ENCODE measurements around the gene LRRC34. TPM values are rescaled to one million over a fixed set of nuclear protein-coding genes. Genes with fewer than 3 reads are reported as not detected.

The LRRC34 gene, protein sequence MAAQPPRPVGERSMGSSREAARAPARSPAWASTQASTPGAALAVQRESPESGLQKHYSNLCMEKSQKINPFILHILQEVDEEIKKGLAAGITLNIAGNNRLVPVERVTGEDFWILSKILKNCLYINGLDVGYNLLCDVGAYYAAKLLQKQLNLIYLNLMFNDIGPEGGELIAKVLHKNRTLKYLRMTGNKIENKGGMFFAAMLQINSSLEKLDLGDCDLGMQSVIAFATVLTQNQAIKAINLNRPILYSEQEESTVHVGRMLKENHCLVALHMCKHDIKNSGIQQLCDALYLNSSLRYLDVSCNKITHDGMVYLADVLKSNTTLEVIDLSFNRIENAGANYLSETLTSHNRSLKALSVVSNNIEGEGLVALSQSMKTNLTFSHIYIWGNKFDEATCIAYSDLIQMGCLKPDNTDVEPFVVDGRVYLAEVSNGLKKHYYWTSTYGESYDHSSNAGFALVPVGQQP
- under 1 TPM; 0.24 to 0.39 TPM for total RNA-seq
- long read RNA-seq = 0 reads

DNA sequence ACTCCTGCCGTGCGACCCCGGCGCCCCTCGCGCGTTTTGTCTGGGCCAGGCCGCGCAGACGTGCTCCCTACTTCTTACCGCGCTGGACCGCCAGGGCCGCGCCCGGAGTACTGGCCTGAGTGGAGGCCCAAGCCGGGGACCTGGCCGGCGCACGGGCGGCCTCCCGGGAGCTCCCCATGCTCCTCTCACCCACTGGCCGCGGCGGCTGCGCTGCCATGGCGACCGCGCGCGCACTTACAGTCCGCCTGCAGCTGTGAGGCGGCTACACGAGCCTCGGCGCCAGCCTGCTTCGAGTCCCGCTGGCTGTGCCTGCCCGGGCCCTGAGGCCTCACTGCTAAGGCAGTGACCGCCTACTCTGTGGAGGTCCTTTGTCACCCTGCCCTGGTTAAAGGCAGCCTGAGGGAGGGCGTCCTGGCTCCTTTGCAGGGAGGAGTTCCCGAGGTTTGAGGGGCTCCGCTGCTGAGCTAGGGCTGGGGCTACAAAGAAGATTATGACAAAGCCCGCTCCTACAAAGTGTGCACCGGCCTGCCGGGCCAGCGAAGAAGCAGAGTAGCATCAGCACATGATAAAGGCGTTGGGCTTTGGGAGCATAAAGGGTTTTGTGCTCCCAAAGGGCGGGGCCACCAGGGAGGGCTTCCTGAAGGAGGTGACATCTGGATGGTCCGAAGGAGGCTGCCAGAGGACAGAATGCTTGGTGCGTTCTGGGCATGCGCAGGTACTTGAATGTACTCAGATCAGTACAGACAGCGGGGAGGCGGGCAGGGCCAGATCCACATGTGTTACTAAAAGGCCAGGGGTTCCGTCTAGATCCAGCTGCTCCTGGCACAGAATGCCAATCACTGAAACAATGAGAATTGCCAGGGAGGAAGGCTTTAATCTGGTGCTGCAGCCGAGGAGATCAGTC is at the start of gene LRRC34, which contains the start of gene LRRIQ4:
Gene LRRC34, minus strand, starts transcription at position 573 of the 904 bp plus-strand sequence. Its CDS starts 356 bp downstream, at position 217.
Gene LRRIQ4, plus strand, starts transcription at position 539 of the 904 bp plus-strand sequence. CDS start 9,052 bp downstream, outside the sequence.
- peak; percentile 84 for DNase-seq
- intact Hi-C loops (cut with DNase I, micrococcal nuclease) = no loop called here

DNA sequence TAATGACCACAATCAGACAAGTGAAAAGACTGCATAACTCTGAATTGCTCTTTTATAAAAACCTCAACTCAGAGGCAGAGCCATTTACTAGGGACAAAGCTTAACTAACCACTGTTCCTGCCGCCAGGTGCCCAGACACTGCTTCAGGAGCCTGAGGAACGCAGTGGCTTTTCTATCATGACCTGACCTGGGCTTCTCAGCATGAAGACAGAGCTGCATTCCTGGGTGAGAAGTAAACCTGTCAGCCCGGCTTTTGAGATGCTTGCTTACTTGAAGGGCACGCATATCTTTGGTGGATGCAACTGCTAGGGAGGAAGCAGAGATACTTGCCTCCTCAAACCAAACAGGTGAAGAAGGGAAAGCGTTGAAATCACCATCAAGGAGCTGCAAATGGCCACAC is 49.2 kb upstream of the LRRC34 start:
- DNase-seq (no peak), ATAC-seq (no peak)
- intact Hi-C loops (cut with DNase I, micrococcal nuclease) = loop anchor here in 1 of 2 donors (10.0 kb wide), 1 partner anchor 103 kb away; the partner anchor contains the start of gene SEC62

More for the DNA sequence above, at the start of gene LRRC34, which contains the start of gene LRRIQ4:
- peak; percentile 88 for ATAC-seq

DNA sequence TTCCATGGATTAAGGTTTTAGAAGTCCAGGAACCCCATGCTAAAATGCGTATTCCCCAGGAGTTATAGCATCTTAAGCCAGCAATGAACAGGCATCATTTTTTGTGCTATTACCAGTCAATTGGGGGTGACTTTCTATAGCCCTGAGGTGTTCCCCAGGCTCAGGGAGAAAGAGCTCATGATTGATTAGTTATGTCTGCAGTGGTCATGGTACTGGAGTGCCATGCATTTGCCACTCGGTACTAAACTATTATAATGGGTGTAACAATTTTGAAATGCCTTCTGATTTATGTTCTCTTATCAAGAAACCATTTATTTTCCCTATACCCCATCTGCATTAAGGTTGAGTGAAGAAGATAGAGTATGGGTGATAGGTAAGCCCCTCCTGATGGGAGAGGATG is 45.1 kb upstream of the LRRC34 start:
- DNase-seq = no peak
- intact Hi-C loops (cut with DNase I, micrococcal nuclease) = no loop called here
- ATAC-seq = no peak

DNA sequence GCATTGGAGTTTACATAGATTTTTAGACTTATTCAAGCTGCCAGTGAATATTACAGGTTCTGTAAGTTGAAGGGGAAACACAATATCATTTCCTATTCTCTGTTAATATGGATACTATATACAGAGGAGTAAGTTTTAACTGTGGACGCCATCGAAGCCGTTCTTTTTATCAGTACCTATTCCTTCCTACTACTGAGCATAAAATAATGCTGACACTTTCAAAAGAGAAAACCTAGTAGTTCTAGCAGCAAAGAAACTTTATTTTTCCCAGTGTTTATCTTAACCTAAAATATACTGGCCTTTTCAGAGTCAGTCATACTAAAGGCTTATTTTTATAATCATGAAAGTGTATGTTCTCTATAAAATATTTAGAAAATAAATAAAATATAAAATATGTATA is 42.8 kb upstream of the LRRC34 start:
- ATAC-seq (no peak), DNase-seq (no peak)
- intact Hi-C loops (cut with DNase I, micrococcal nuclease) = no loop called here

DNA sequence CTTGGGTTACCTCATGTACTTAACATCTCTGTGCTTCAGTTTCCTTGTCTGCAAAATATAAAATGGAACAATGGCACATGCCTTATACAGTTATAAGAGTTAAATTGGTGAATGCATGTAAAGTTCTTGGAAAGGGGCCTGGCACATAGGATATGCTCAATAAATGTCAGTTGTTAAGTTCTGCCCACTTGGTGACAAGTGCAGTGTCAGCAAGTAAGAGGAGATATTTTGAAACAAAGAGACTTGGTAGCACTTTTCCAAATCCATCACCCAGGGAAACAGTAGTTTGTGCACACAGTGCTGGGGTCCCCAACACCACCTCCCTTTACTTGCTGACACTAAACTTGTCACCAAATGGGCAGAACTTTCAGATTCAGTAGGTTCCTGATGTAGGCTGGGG is 37.9 kb upstream of the LRRC34 start:
- DNase-seq (no peak), ATAC-seq (no peak)
- intact Hi-C loops (cut with DNase I, micrococcal nuclease) = no loop called here

DNA sequence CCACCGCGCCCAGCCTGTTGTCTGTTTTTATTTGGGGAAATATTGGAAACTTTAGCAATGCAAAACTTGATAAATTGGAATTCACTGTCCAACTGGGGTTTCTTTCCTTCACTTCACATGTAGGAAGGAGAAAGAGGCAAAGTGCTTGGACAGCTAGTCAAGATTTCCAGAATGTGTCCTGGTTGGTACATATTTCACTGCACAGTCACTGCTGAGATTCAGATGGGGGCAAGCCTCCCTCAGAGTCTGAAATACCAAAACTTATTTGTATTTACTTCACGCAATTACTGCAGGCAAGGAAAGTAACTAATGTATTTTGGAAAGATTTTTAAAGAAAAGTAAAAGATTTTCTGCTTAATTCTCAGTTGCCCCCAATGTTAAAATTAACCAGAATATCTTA is 36.0 kb upstream of the LRRC34 start:
- intact Hi-C loops (cut with DNase I, micrococcal nuclease) = no loop called here
- no peak for DNase-seq
- ATAC-seq = no peak

DNA sequence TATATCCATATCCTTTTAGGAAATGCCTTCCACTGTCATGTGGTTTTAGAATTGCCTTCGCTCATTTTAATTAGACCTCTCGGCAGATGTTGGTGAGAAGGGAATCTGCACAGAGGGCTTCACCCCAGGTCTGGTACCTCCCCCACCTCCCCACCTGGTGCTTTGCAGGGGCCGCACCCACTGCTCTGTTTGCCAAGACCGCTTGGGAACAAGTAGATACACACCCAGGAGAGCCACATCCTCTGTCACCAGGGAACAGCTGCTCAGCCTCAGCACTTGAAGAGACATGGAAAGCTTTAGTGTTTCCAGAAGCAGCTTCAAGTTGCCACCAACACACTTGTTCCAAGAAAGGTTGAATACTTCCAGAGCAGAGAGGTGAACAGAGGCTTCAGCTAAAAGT is 35.2 kb upstream of the LRRC34 start:
- intact Hi-C loops (cut with DNase I, micrococcal nuclease) = no loop called here
- peak; percentile 94 for ATAC-seq
- peak; percentile 68 to 71 for DNase-seq

DNA sequence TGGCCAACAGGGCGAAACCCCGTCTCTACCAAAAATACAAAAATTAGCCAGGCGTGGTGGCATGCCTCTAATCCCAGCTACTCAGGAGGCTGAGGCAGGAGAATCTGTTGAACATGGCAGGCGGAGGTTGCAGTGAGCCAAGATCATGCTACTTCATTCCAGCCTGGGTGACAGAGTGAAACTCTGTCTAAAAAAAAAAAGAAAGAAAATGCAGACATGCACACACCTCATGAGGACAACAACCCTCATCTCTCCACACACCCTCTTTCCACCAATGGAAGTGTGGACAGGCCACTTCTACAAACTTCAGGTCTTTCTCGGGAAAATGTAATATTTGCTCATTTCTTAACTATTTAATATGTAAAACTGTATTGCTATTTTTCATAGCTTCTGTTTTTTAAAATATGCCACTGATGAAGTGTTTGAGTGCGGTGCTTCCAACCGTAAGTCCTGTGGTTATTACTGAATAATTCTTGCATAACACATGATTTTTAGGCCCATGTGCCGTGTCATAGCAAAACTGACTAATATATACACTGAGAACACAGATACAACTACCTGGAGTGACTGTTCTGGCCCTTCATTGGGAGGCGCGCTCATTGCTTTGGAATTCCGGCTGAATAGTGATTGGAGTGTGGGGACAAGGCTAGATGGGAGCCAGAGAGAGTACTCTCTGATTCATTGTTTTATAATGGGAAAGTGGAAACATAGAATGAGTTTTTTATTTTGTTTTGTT is 33.9 kb upstream of the LRRC34 start:
- DNase-seq (no peak), ATAC-seq (no peak)
- intact Hi-C loops (cut with DNase I, micrococcal nuclease) = no loop called here

DNA sequence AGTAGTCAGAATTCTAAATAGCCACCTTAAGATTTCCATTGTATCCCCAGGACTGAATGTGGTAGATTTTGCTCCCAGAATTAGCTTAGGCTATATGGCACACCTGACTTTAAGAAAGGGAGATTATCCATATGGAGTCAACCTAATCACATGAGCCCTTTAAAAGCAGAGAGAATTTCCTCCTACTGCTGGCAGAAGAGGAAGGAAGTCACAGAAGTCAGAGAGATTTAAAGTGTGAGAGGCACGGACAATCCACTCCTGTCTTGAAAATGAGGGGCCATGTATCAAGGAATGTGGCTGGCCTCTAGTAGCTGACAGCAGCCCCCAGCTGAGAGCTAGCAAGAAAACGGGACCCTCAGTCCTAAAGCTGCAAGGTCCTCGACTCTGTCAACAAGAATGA is 30.3 kb upstream of the LRRC34 start:
- no peak for ATAC-seq
- intact Hi-C loops (cut with DNase I, micrococcal nuclease) = no loop called here
- DNase-seq = no peak

DNA sequence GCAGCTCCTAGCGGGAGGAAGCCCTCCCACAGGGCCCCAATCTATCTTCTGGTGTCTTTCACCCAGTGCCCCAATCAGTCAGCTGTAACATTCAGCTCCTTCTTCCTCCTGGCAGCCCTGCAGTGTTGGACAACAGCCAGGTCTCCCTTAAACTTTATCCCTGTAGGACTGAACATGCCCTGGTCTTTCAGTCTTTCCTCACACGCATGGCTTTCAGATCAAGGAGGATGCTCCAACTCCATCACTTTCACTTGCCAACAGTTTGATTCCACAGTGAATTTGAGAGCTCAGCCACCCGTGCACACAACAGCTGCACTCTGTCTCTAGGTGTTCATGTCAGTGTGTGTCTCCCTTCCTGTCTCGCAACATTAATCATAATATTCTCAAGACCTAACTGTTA is 28.5 kb upstream of the LRRC34 start:
- intact Hi-C loops (cut with DNase I, micrococcal nuclease) = no loop called here
- no peak for DNase-seq
- ATAC-seq = peak; percentile 26

DNA sequence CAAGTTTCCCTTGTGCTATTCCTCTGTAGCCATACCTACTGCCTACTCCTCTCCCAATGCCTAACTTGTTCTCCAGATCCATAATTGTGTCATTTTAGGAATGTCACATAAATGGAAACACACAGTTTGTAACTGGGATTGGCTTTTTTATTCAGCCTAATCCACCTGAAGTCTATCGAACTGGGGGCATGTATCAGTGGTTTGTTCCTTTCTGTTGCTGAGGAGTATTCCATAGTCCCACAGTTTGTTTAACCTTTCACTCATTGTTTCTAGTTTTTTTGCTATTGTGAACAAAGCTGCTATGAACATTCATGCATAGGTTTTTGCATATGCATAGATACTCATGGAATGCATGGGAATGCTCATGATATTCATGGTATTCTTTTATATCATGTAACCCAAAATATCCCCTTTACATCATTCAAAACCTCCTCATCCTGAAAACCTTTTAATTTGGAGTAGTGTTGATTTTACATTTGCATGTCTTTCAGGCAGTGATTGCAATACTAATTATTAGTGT is 25.9 kb upstream of the LRRC34 start:
- intact Hi-C loops (cut with DNase I, micrococcal nuclease) = no loop called here
- no peak for ATAC-seq

DNA sequence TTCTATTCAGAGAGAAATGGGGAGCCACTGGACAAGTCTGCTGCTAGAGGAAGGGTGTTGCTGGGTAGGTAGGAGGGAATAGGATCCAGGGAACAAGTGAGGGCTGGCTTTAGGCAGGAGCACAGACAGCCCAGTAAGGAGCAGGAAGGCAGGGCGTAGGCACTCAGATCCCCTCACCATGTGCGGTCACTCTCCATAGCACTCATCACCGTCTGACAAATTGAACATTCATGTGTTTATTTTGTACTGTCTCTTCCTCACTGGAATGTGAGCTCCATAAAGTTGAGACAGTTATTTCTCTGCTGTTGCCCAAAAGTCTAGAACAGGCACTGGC is 24.2 kb upstream of the LRRC34 start:
- intact Hi-C loops (cut with DNase I, micrococcal nuclease) = no loop called here
- no peak for DNase-seq
- peak; percentile 15 for ATAC-seq

More for the DNA sequence above, 25.9 kb upstream of the LRRC34 start:
- DNase-seq = no peak

DNA sequence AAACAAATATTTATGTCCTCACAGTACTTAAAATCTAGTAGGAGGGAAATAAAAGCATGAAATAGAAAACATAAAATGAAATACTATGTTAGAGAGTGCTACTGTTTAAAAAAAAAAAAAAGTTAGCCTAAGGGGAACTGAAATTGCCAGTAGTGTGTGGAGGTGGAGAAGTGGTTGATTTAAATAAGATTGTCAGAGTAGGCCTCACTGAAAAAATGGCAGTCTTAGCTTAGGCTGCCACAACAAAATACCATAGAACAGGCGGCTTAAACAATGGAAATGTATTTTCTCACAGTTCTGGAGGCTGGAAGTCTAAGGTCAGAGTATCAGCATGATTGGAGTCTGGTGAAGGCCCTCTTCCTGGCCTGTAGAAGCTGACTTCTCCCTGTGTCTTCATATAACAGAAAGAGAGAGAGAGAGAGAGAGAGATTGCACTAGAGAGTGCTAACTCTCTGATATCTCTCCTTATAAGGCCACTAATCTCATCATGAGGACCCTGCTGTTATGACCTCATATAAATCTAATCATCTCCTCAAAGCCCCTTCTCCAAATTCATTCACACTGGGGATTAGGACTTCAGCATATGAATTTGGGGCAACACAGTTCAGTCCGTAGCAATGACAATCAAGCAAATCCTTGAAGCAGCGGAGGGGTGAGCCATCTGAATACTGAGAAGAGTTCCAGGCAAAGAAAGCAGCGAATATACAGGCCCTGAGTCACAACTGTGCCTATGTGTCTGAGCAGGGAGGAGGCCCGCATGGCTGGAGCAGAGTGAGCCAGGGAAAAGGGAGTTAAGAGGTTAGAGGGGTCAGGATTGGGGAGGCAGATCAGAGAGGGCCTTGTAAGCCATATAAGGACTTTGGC is 23.6 kb upstream of the LRRC34 start:
- no peak for DNase-seq
- intact Hi-C loops (cut with DNase I, micrococcal nuclease) = no loop called here
- ATAC-seq = peak; percentile 8

DNA sequence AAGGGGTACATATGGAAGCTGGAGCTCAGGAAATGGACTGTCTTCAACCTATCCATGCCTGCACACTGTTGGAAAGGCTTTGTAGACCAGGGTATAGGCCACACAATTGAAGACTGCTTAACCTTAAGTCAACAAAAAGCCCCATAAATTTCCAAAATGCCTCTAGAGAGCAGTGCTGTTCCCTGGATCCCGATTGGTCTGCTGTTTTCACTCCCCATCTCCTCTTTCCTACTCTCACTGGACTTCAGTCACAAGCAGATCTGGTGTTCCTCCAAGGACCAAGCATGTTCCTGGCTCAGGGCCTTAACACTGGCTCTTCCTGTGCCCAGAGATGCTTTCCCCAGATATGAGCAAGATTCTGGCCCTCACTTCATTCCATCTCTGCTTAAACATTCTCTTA is 22.8 kb upstream of the LRRC34 start:
- intact Hi-C loops (cut with DNase I, micrococcal nuclease) = no loop called here
- peak; percentile 54 for ATAC-seq
- no peak for DNase-seq

DNA sequence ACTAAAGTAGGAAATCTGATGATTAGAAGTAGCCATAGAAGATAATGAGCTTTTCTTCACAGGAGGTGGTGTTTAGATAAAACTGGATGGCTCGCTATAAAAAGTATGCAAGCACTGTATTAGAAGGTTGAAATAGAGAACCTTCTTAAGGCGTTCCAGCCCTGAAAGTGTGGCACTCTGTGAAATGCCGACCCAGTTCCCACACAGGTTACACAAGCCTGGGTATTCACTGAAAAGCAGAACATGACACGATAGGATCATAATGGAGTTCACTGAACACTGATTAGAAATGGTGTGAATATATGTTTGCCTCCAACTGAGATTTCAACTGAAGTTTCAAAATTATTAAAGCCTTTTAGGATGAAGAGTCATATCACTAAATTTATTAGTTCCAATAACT is 15.0 kb upstream of the LRRC34 start:
- DNase-seq = no peak
- no peak for ATAC-seq
- intact Hi-C loops (cut with DNase I, micrococcal nuclease) = no loop called here

DNA sequence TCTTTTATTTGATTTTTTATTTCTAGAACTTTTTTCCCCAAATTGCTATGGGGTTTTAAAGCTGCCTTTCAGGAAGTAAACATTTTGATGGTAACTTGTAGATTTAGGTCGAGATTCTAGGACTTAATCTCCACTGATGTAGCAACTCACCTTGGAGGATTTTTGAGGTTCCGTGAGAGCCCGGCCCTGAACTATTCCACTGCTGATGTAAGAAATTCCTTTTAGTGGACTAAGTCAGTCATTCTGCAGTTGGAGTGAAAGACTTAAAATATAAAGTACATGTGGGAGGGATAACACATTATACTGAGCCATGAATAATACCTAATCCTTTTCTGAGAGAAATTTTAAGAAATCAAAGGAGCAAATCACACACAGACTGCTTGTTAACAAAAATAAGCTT is 12.6 kb upstream of the LRRC34 start:
- no peak for ATAC-seq
- intact Hi-C loops (cut with DNase I, micrococcal nuclease) = no loop called here
- no peak for DNase-seq

DNA sequence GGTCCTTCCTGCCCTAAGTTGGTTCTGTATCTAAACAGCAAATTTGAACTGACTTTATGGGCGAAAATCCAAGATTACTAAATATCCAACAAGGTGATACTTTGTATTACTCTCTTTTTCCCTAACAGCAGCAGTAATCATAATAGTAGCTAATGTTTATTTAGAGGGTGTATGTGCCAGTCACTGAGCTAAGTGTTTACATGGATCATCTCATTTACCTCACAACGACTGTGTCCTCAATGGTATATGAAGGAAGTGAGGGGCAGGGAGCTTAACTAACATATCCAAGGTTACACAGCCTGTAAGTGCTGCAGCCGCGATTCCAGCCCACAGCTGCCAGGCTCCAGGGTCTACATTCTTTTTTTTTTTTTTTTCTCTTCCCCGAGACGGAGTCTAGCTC is 10.3 kb upstream of the LRRC34 start:
- intact Hi-C loops (cut with DNase I, micrococcal nuclease) = no loop called here
- DNase-seq (no peak), ATAC-seq (peak; percentile 95)

DNA sequence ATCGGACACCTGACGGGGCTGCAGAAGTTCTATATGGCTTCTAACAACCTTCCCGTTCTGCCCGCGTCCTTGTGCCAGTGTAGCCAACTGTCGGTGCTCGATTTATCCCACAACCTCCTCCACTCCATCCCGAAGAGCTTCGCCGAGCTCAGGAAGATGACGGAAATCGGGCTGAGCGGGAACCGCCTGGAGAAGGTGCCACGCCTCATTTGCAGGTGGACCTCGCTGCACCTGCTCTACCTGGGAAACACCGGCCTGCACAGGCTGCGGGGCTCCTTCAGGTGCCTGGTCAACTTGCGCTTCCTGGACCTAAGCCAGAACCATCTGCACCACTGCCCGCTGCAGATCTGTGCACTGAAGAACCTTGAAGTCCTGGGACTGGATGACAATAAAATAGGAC is 9.8 kb upstream of the LRRC34 start:
- DNase-seq = peak; percentile 32 to 40
- intact Hi-C loops (cut with DNase I, micrococcal nuclease) = no loop called here
- peak; percentile 84 for ATAC-seq

All from left colon (tissue), 2 donors.